ENCODE measurements around the gene METTL18. TPM values are rescaled to one million over a fixed set of nuclear protein-coding genes. Genes with fewer than 3 reads are reported as not detected.

METTL18 gene
- total RNA-seq, 2 experiments from 2014 or later: 10.8 to 10.9 TPM

- Mint-ChIP-seq H3K4me3 (no peak overlapping the region), H3K4me1 (ENCODE audit: low read depth) (no peaks in the 10 kb centered on the region), H3K27me3 (peaks cover 14% of the 10 kb centered on the region), H3K36me3 (no peaks in the 10 kb centered on the region), H3K9me3 (no peaks in the 10 kb centered on the region), H3K27ac (no peak overlapping the region)
- POLR2A ChIA-PET: no interaction called here
- CTCF ChIA-PET: no interaction called here
- no peak for DNase-seq
- intact Hi-C loops (cut with micrococcal nuclease): no loop called here
Measured at GRCh38 chr1:169784102-169784501, 10.6 kb downstream of the METTL18 start.

GRCh38 chr1:169782596-169782995 lies 12.1 kb downstream of the METTL18 start:
- Mint-ChIP-seq H3K27ac (no peak overlapping the region), H3K4me3 (no peak overlapping the region), H3K4me1 (ENCODE audit: low read depth) (no peaks in the 10 kb centered on the region), H3K27me3 (peaks cover 14% of the 10 kb centered on the region), H3K9me3 (no peaks in the 10 kb centered on the region), H3K36me3 (no peaks in the 10 kb centered on the region)
- intact Hi-C loops (cut with micrococcal nuclease): no loop called here
- DNase-seq: no peak
- ChIA-PET CTCF (no interaction called here), POLR2A (no interaction called here)

GRCh38 chr1:169779970-169780369 lies 14.7 kb downstream of the METTL18 start:
- intact Hi-C loops (cut with micrococcal nuclease): no loop called here
- POLR2A ChIA-PET: no interaction called here
- Mint-ChIP-seq H3K27me3 (peaks cover 12% of the 10 kb centered on the region), H3K36me3 (no peaks in the 10 kb centered on the region), H3K4me3 (no peak overlapping the region), H3K9me3 (no peaks in the 10 kb centered on the region), H3K27ac (no peak overlapping the region), H3K4me1 (ENCODE audit: low read depth) (no peaks in the 10 kb centered on the region)
- CTCF ChIA-PET: no interaction called here
- DNase-seq: no peak

- CTCF ChIA-PET: no interaction called here
- intact Hi-C loops (cut with micrococcal nuclease): no loop called here
- Mint-ChIP-seq H3K27ac (no peak overlapping the region), H3K27me3 (peaks cover 9% of the 10 kb centered on the region), H3K4me3 (no peak overlapping the region), H3K36me3 (no peaks in the 10 kb centered on the region), H3K4me1 (ENCODE audit: low read depth) (no peaks in the 10 kb centered on the region), H3K9me3 (no peaks in the 10 kb centered on the region)
- no peak for DNase-seq
- POLR2A ChIA-PET: no interaction called here
Measured at GRCh38 chr1:169779150-169779549, 15.6 kb downstream of the METTL18 start.

GRCh38 chr1:169776440-169776839 lies 18.3 kb downstream of the METTL18 start:
- H3K9me3 Mint-ChIP-seq: no peaks in the 10 kb centered on the region
- no peaks in the 10 kb centered on the region for H3K36me3 Mint-ChIP-seq
- no peaks in the 10 kb centered on the region for H3K4me1 Mint-ChIP-seq (ENCODE audit: low read depth)
- H3K27ac Mint-ChIP-seq: no peak overlapping the region
- no peak for DNase-seq
- H3K27me3 Mint-ChIP-seq: peaks cover 1% of the 10 kb centered on the region
- intact Hi-C loops (cut with micrococcal nuclease): no loop called here
- POLR2A ChIA-PET: no interaction called here
- H3K4me3 Mint-ChIP-seq: no peak overlapping the region
- CTCF ChIA-PET: no interaction called here

- no peaks in the 10 kb centered on the region for H3K4me1 Mint-ChIP-seq (ENCODE audit: low read depth)
- intact Hi-C loops (cut with micrococcal nuclease): no loop called here
- H3K4me3 Mint-ChIP-seq: no peak overlapping the region
- ChIA-PET POLR2A (no interaction called here), CTCF (no interaction called here)
- H3K36me3 Mint-ChIP-seq: no peaks in the 10 kb centered on the region
- H3K9me3 Mint-ChIP-seq: no peaks in the 10 kb centered on the region
- H3K27ac Mint-ChIP-seq: no peak overlapping the region
- H3K27me3 Mint-ChIP-seq: peaks cover 4% of the 10 kb centered on the region
- no peak for DNase-seq
Measured at GRCh38 chr1:169768161-169768560, 26.5 kb downstream of the METTL18 start.

- Mint-ChIP-seq H3K36me3 (no peaks in the 10 kb centered on the region), H3K4me1 (ENCODE audit: low read depth) (no peaks in the 10 kb centered on the region), H3K9me3 (no peaks in the 10 kb centered on the region), H3K27ac (no peak overlapping the region), H3K27me3 (peaks cover 6% of the 10 kb centered on the region), H3K4me3 (no peak overlapping the region)
- CTCF ChIA-PET: interaction anchor here (1.5 kb wide), 1 partner anchor 164 kb away, joined by 4 read pairs; no protein-coding TSS in a partner anchor
- no peak for DNase-seq
- intact Hi-C loops (cut with micrococcal nuclease): no loop called here
- POLR2A ChIA-PET: no interaction called here
Measured at GRCh38 chr1:169765580-169766331, 29.0 kb downstream of the METTL18 start.

GRCh38 chr1:169764919-169765318 lies 29.8 kb downstream of the METTL18 start:
- ChIA-PET CTCF (interaction anchor here (1.5 kb wide), 1 partner anchor 163 kb away, joined by 4 read pairs; no protein-coding TSS in a partner anchor), POLR2A (no interaction called here)
- intact Hi-C loops (cut with micrococcal nuclease): no loop called here
- Mint-ChIP-seq H3K27ac (no peak overlapping the region), H3K9me3 (no peaks in the 10 kb centered on the region), H3K27me3 (peaks cover 6% of the 10 kb centered on the region), H3K36me3 (no peaks in the 10 kb centered on the region), H3K4me1 (ENCODE audit: low read depth) (no peaks in the 10 kb centered on the region), H3K4me3 (no peak overlapping the region)
- DNase-seq: no peak

GRCh38 chr1:169762699-169763098 lies 32.0 kb downstream of the METTL18 start:
- H3K4me1 Mint-ChIP-seq (ENCODE audit: low read depth): no peaks in the 10 kb centered on the region
- H3K27ac Mint-ChIP-seq: no peak overlapping the region
- no peak for DNase-seq

GRCh38 chr1:169759038-169759437 lies 35.7 kb downstream of the METTL18 start:
- intact Hi-C loops (cut with micrococcal nuclease): no loop called here
- Mint-ChIP-seq H3K27ac (no peak overlapping the region), H3K27me3 (peaks cover 8% of the 10 kb centered on the region), H3K9me3 (peaks cover 2% of the 10 kb centered on the region), H3K4me1 (ENCODE audit: low read depth) (no peaks in the 10 kb centered on the region), H3K4me3 (no peak overlapping the region), H3K36me3 (no peaks in the 10 kb centered on the region)
- POLR2A ChIA-PET: no interaction called here
- no peak for DNase-seq
- CTCF ChIA-PET: no interaction called here

More at GRCh38 chr1:169762699-169763098, 32.0 kb downstream of the METTL18 start:
- intact Hi-C loops (cut with micrococcal nuclease): no loop called here
- Mint-ChIP-seq H3K9me3 (peaks cover 2% of the 10 kb centered on the region), H3K4me3 (no peak overlapping the region), H3K27me3 (peaks cover 6% of the 10 kb centered on the region), H3K36me3 (no peaks in the 10 kb centered on the region)
- POLR2A ChIA-PET: no interaction called here
- CTCF ChIA-PET: no interaction called here

GRCh38 chr1:169753549-169753948 lies 41.2 kb downstream of the METTL18 start:
- CTCF ChIA-PET: no interaction called here
- Mint-ChIP-seq H3K4me3 (no peak overlapping the region), H3K4me1 (ENCODE audit: low read depth) (peaks cover 3% of the 10 kb centered on the region), H3K27me3 (peaks cover 5% of the 10 kb centered on the region), H3K36me3 (no peaks in the 10 kb centered on the region), H3K9me3 (no peaks in the 10 kb centered on the region), H3K27ac (no peak overlapping the region)
- intact Hi-C loops (cut with micrococcal nuclease): no loop called here
- POLR2A ChIA-PET: no interaction called here
- DNase-seq: no peak

GRCh38 chr1:169750041-169750440 lies 44.7 kb downstream of the METTL18 start:
- POLR2A ChIA-PET: no interaction called here
- no peak for DNase-seq

GRCh38 chr1:169746550-169746949 lies 48.2 kb downstream of the METTL18 start:
- intact Hi-C loops (cut with micrococcal nuclease): no loop called here
- CTCF ChIA-PET: no interaction called here

More at GRCh38 chr1:169750041-169750440, 44.7 kb downstream of the METTL18 start:
- Mint-ChIP-seq H3K4me1 (ENCODE audit: low read depth) (peaks cover 3% of the 10 kb centered on the region), H3K9me3 (no peaks in the 10 kb centered on the region), H3K27me3 (peaks cover 3% of the 10 kb centered on the region), H3K27ac (no peak overlapping the region), H3K36me3 (no peaks in the 10 kb centered on the region), H3K4me3 (no peak overlapping the region)
- intact Hi-C loops (cut with micrococcal nuclease): no loop called here
- CTCF ChIA-PET: interaction anchor here (0.8 kb wide), 1 partner anchor 44 kb away, joined by 4 read pairs; no protein-coding TSS in a partner anchor

More at GRCh38 chr1:169746550-169746949, 48.2 kb downstream of the METTL18 start:
- Mint-ChIP-seq H3K27me3 (peaks cover 3% of the 10 kb centered on the region), H3K27ac (no peak overlapping the region), H3K4me3 (no peak overlapping the region), H3K36me3 (no peaks in the 10 kb centered on the region), H3K4me1 (ENCODE audit: low read depth) (no peaks in the 10 kb centered on the region), H3K9me3 (peaks cover 5% of the 10 kb centered on the region)
- DNase-seq: no peak
- POLR2A ChIA-PET: no interaction called here

Measured in activated CD4-positive, alpha-beta memory T cell treated with anti-CD3 and anti-CD28 coated beads for 36 hours (primary cell).